ENCODE results near the gene TLR1. TPM values are rescaled to one million over a fixed set of nuclear protein-coding genes. Genes with fewer than 3 reads are reported as not detected.

The TLR1 gene
- total and polyA plus RNA-seq, 2 donors (not counting 1 experiment from before 2014, with no cell fraction given): 23.4 to 50.8 TPM

GRCh38 chr4:38762560-38762959, 42.0 kb downstream of the TLR1 start:
- peak overlapping the region; percentile 84 for H3K4me3 Mint-ChIP-seq
- H3K9me3 Mint-ChIP-seq (ENCODE audit: insufficient read depth): peaks cover 2% of the 10 kb centered on the region
- intact Hi-C loops (cut with micrococcal nuclease): loop anchor here (5.0 to 10.0 kb wide), 2 partner anchors 875 to 1542 kb away; partner anchors contain the start of gene SMIM14
- Histone ChIP-seq H3K79me2 (ENCODE audit: control insufficient read depth, insufficient read depth, low read length) (peaks cover 52% of the 10 kb centered on the region), H3K4me1 (ENCODE audit: control insufficient read depth in 2 of 2, insufficient read depth in 2 of 2, low read length in 2 of 2) (peaks cover 74 to 82% of the 10 kb centered on the region in 2 donors), H3K9ac (ENCODE audit: low read length) (peak overlapping the region; percentile 48), H3K4me2 (replicated peaks; ENCODE audit: low read depth, low read length, poor library complexity, severe bottlenecking) (peak overlapping the region; percentile 73), H3K36me3 (replicated peaks in 1 of 2; ENCODE audit: control extremely low read depth in 1 of 2, control insufficient read depth in 1 of 2, extremely low read depth in 1 of 2, insufficient read depth in 2 of 2, low read length in 1 of 2) (peaks cover under 1 to 1% of the 10 kb centered on the region in 2 experiments), H2AFZ (ENCODE audit: insufficient read depth, low read depth, low read length, poor library complexity, severe bottlenecking) (peak overlapping the region; percentile 64), H3K9me3 (ENCODE audit: control extremely low read depth in 1 of 3, control insufficient read depth in 2 of 3, insufficient read depth in 1 of 3, low read length in 2 of 3) (peaks cover 1 to 16% (median 8%) of the 10 kb centered on the region in 3 donors), H3K27me3 (replicated peaks in 1 of 4; ENCODE audit: control extremely low read depth in 1 of 4, control insufficient read depth in 3 of 4, insufficient read depth in 4 of 4, low read length in 3 of 4) (no peaks in the 10 kb centered on the region), H3K27ac (ENCODE audit: low read length in 2 of 2) (peak overlapping the region; percentile 91 to 95), H3K4me3 (ENCODE audit: control extremely low read depth in 1 of 5, extremely low read depth in 1 of 5, insufficient read depth in 1 of 5, low read depth in 2 of 5, low read length in 4 of 5) (peak overlapping the region in 4 of 5 experiments; percentile 12 to 50 (median 20)), H4K20me1 (ENCODE audit: control insufficient read depth, insufficient read depth, low read length, poor library complexity, severe bottlenecking) (no peaks in the 10 kb centered on the region)
- ChIA-PET POLR2A (interaction anchor here (0.6 to 5.6 kb wide), 4 partner anchors 20 to 93 kb away, joined by 6 to 110 read pairs (median 20); partner anchors contain the start of genes TLR1, TLR10 and TLR6), CTCF (interaction anchor here (0.6 to 19.2 kb wide), 12 partner anchors 7 to 1216 kb away, joined by 3 to 620 read pairs (median 25); partner anchors contain the start of genes TLR1, TLR10 and TLR6)
- H3K27ac Mint-ChIP-seq: peak overlapping the region; percentile 98
- 32% methylated on average over 14 of the region's 14 CpGs for WGBS (ENCODE audit: insufficient coverage)
- H3K27me3 Mint-ChIP-seq: no peaks in the 10 kb centered on the region
- ATAC-seq (ENCODE audit: low read depth) (no peak), DNase-seq (peak; percentile 52)
- peaks cover 80% of the 10 kb centered on the region for H3K4me1 Mint-ChIP-seq
- TF ChIP-seq, protein P1, sequence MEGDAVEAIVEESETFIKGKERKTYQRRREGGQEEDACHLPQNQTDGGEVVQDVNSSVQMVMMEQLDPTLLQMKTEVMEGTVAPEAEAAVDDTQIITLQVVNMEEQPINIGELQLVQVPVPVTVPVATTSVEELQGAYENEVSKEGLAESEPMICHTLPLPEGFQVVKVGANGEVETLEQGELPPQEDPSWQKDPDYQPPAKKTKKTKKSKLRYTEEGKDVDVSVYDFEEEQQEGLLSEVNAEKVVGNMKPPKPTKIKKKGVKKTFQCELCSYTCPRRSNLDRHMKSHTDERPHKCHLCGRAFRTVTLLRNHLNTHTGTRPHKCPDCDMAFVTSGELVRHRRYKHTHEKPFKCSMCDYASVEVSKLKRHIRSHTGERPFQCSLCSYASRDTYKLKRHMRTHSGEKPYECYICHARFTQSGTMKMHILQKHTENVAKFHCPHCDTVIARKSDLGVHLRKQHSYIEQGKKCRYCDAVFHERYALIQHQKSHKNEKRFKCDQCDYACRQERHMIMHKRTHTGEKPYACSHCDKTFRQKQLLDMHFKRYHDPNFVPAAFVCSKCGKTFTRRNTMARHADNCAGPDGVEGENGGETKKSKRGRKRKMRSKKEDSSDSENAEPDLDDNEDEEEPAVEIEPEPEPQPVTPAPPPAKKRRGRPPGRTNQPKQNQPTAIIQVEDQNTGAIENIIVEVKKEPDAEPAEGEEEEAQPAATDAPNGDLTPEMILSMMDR (IDR thresholded peaks at IDR 0.05): no peak
- no peak for TF ChIP-seq EZH2 (IDR thresholded peaks at IDR 0.05; ENCODE audit: borderline replicate concordance, insufficient read depth, low read depth, low read length, poor library complexity, severe bottlenecking)

GRCh38 chr4:38759790-38760122, 44.8 kb downstream of the TLR1 start:
- no peak for DNase-seq
- Histone ChIP-seq H3K4me3 (ENCODE audit: control extremely low read depth in 1 of 5, extremely low read depth in 1 of 5, insufficient read depth in 1 of 5, low read depth in 2 of 5, low read length in 4 of 5) (no peak overlapping the region), H2AFZ (ENCODE audit: insufficient read depth, low read depth, low read length, poor library complexity, severe bottlenecking) (no peak overlapping the region), H3K36me3 (replicated peaks in 1 of 2; ENCODE audit: control extremely low read depth in 1 of 2, control insufficient read depth in 1 of 2, extremely low read depth in 1 of 2, insufficient read depth in 2 of 2, low read length in 1 of 2) (no peaks in the 10 kb centered on the region), H3K4me1 (ENCODE audit: control insufficient read depth in 2 of 2, insufficient read depth in 2 of 2, low read length in 2 of 2) (peaks cover 64 to 75% of the 10 kb centered on the region in 2 donors), H3K9ac (ENCODE audit: low read length) (no peak overlapping the region), H3K9me3 (ENCODE audit: control extremely low read depth in 1 of 3, control insufficient read depth in 2 of 3, insufficient read depth in 1 of 3, low read length in 2 of 3) (peaks cover 0 to 5% (median 0%) of the 10 kb centered on the region in 3 donors), H4K20me1 (ENCODE audit: control insufficient read depth, insufficient read depth, low read length, poor library complexity, severe bottlenecking) (no peaks in the 10 kb centered on the region), H3K27me3 (replicated peaks in 1 of 4; ENCODE audit: control extremely low read depth in 1 of 4, control insufficient read depth in 3 of 4, insufficient read depth in 4 of 4, low read length in 3 of 4) (no peaks in the 10 kb centered on the region), H3K4me2 (replicated peaks; ENCODE audit: low read depth, low read length, poor library complexity, severe bottlenecking) (peak overlapping the region; percentile 73), H3K79me2 (ENCODE audit: control insufficient read depth, insufficient read depth, low read length) (peaks cover 34% of the 10 kb centered on the region), H3K27ac (ENCODE audit: low read length in 2 of 2) (peak overlapping the region; percentile 89 to 95)
- H3K4me1 Mint-ChIP-seq: peaks cover 60% of the 10 kb centered on the region
- TF ChIP-seq, protein P1 (IDR thresholded peaks at IDR 0.05): peak; percentile 17
- no peak for TF ChIP-seq EZH2 (IDR thresholded peaks at IDR 0.05; ENCODE audit: borderline replicate concordance, insufficient read depth, low read depth, low read length, poor library complexity, severe bottlenecking)
- ATAC-seq (ENCODE audit: low read depth): no peak
- H3K27ac Mint-ChIP-seq: no peak overlapping the region
- ChIA-PET POLR2A (interaction anchor here (0.6 to 5.6 kb wide), 5 partner anchors 23 to 588 kb away, joined by 3 to 110 read pairs (median 6); partner anchors contain the start of genes TLR1, TLR10 and TLR6), CTCF (interaction anchor here (0.6 to 19.2 kb wide), 61 partner anchors 10 to 691 kb away, joined by 3 to 620 read pairs (median 6); partner anchors contain the start of genes FAM114A1, TLR1, TLR10 and TLR6)
- WGBS (ENCODE audit: insufficient coverage): no CpG with 5 or more reads among the region's 1 CpG
- intact Hi-C loops (cut with micrococcal nuclease): loop anchor here (1.0 to 10.0 kb wide), 6 partner anchors 102 to 1545 kb away; partner anchors contain the start of gene SMIM14
- H3K27me3 Mint-ChIP-seq: no peaks in the 10 kb centered on the region
- H3K4me3 Mint-ChIP-seq: peak overlapping the region; percentile 26
- H3K9me3 Mint-ChIP-seq (ENCODE audit: insufficient read depth): no peaks in the 10 kb centered on the region

Measured in B cell (primary cell).